Measurements from ENCODE around the gene TLN1.

GRCh38 chr9:35710818-35711500 is 21.0 kb downstream of the TLN1 start:
- TF ChIP-seq MAX (CRISPR knock-in tag; IDR thresholded peaks at IDR 0.05) (no peak), USF2 (CRISPR knock-in tag; IDR thresholded peaks at IDR 0.05) (no peak), NR2C2 (CRISPR knock-in tag; IDR thresholded peaks at IDR 0.05) (no peak), CTCF (IDR thresholded peaks at IDR 0.05) (no peak), TCF7 (CRISPR knock-in tag; IDR thresholded peaks at IDR 0.05; ENCODE audit: low read depth) (no peak), TEAD4 (CRISPR knock-in tag; IDR thresholded peaks at IDR 0.05) (no peak), ATF2 (CRISPR knock-in tag; IDR thresholded peaks at IDR 0.05; ENCODE audit: borderline replicate concordance, low read depth) (no peak), RELA (CRISPR knock-in tag; IDR thresholded peaks at IDR 0.05; ENCODE audit: borderline replicate concordance) (no peak)

All from WTC11 (cell line).